Suprapubic skin (tissue), 4 donors: Measurements from ENCODE around the gene TMCO4. TPM values are rescaled to one million over a fixed set of nuclear protein-coding genes. Genes with fewer than 3 reads are reported as not detected.

Experiments used
- DNase-seq, 2 donors: peaks; one replicate each; pipeline ENCODE4 v3.0.0-alpha.2; 2019; ENCODE audit warnings: low spot score in 2 of 2
- H3K27ac ChIP-seq: fragments of 200-600 bp; sonication (generic); one replicate; pipeline ENCODE4 v1.5.1; 2019
- H3K27me3 ChIP-seq: fragments of 200-600 bp; sonication (generic); one replicate; pipeline ENCODE4 v1.5.1; 2019
- H3K36me3 ChIP-seq: fragments of 200-600 bp; sonication (generic); one replicate; pipeline ENCODE4 v1.5.1; 2019
- H3K4me1 ChIP-seq: fragments of 200-600 bp; sonication (generic); one replicate; pipeline ENCODE4 v1.5.1; 2019
- H3K4me3 ChIP-seq: fragments of 200-600 bp; sonication (generic); one replicate; pipeline ENCODE4 v1.5.1; 2019; ENCODE audit warnings: mild to moderate bottlenecking
- H3K9me3 ChIP-seq: fragments of 200-600 bp; sonication (generic); one replicate; pipeline ENCODE4 v1.5.1; 2019
- EP300 ChIP-seq: sonication (generic); formaldehyde crosslinking; IDR thresholded peaks from one replicate; pipeline ENCODE4 v1.6.1; 2017; ENCODE audit warnings: antibody characterized with exemption
- POLR2A ChIP-seq, 2 donors: fragments of 450-650 bp; IDR thresholded peaks; one replicate each; pipeline ENCODE4 v1.6.1; 2017; ENCODE audit warnings: antibody characterized with exemption in 2 of 2, mild to moderate bottlenecking in 2 of 2, moderate library complexity in 2 of 2
- POLR2AphosphoS5 ChIP-seq, 3 donors: sonication (generic); formaldehyde crosslinking; IDR thresholded peaks; one replicate each; pipeline ENCODE4 v1.6.1; 2017; ENCODE audit warnings: antibody characterized with exemption in 3 of 3
- WGBS: methylation state at CpG from one replicate; pipeline ENCODE4 v1.1.5; 2018; 5-methylcytosine and 5-hydroxymethylcytosine counted together
- total RNA-seq, 4 donors: library from RNA; depleted of rRNA; stranded (reverse); fragments of >200 nt; gene quantifications; one replicate each; pipeline ENCODE4 v1.1.0, GENCODE V29; 2016
- TF ChIP-seq, protein P1 (sequence below), 2 donors: fragments of 200-600 bp in 1 of 2; fragments of 450-650 bp in 1 of 2; sonication (generic) in 1 of 2; IDR thresholded peaks; one replicate each; pipeline ENCODE4 v1.5.1; 2016 to 2019; ENCODE audit warnings: antibody characterized with exemption in 2 of 2, mild to moderate bottlenecking in 1 of 2, moderate library complexity in 1 of 2

Gene TMCO4
- total RNA-seq, 4 donors from 2014 or later: 11.6 to 23.8 (median 15.0) TPM

DNA sequence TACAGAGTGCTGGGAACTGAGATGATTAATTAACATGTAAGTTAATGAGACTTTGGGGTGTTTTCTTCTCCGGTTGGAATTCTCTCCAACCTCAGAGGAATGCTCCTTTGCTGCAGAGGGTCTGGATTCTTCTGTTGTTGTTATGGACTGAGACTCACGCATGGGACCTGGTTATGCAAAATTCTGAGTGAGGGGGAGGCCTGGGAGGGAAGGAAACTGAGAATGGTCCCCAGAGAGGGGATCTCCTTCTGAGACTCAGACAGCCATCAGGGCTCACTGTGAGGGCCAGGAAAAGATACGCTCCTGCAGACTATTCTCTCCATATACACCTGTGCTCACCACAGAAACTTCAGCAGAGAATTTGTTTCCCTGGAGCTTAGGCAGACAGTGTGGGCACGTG lies 78.7 kb downstream of the TMCO4 start:
- H3K36me3 ChIP-seq: peaks cover 26% of the 10 kb centered on the region
- no peaks in the 10 kb centered on the region for H3K4me1 ChIP-seq
- no peak for DNase-seq
- 70% methylated on average over 4 of the region's 4 CpGs for WGBS
- no peaks in the 10 kb centered on the region for H3K27me3 ChIP-seq
- no peak overlapping the region for H3K27ac ChIP-seq
- H3K9me3 ChIP-seq: no peaks in the 10 kb centered on the region
- no peak overlapping the region for H3K4me3 ChIP-seq
- no peak for TF ChIP-seq POLR2AphosphoS5 (IDR thresholded peaks at IDR 0.05)
- no peak for TF ChIP-seq EP300
- TF ChIP-seq, protein P1, sequence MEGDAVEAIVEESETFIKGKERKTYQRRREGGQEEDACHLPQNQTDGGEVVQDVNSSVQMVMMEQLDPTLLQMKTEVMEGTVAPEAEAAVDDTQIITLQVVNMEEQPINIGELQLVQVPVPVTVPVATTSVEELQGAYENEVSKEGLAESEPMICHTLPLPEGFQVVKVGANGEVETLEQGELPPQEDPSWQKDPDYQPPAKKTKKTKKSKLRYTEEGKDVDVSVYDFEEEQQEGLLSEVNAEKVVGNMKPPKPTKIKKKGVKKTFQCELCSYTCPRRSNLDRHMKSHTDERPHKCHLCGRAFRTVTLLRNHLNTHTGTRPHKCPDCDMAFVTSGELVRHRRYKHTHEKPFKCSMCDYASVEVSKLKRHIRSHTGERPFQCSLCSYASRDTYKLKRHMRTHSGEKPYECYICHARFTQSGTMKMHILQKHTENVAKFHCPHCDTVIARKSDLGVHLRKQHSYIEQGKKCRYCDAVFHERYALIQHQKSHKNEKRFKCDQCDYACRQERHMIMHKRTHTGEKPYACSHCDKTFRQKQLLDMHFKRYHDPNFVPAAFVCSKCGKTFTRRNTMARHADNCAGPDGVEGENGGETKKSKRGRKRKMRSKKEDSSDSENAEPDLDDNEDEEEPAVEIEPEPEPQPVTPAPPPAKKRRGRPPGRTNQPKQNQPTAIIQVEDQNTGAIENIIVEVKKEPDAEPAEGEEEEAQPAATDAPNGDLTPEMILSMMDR (IDR thresholded peaks at IDR 0.05): no peak

DNA sequence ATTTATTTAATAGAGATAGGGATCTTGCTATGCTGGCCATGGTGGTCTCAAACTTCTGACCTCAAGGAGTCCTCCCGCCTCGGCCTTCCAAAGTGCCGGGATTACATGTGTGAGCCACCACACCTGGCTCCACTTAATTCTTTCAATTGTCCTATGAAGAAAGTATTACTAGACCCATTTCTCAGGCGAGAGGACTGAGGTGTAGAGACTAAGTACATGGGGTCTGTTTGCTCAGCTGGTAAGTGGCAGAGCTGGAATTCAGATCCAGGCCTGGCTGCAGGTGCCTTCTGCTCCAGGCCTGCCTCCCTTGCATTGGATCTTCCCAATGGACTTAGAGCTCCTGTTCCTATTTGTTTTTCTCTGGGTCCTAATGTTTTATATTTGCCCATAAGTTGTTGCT lies 79.5 kb downstream of the TMCO4 start:
- no peak for DNase-seq
- Histone ChIP-seq H3K27me3 (no peaks in the 10 kb centered on the region), H3K36me3 (peaks cover 19% of the 10 kb centered on the region), H3K4me1 (no peaks in the 10 kb centered on the region), H3K27ac (no peak overlapping the region), H3K9me3 (no peaks in the 10 kb centered on the region), H3K4me3 (no peak overlapping the region)
- TF ChIP-seq, protein P1 (IDR thresholded peaks at IDR 0.05): no peak
- TF ChIP-seq EP300 (no peak), POLR2A (IDR thresholded peaks at IDR 0.05) (no peak), POLR2AphosphoS5 (IDR thresholded peaks at IDR 0.05) (no peak)
- WGBS: 96% methylated on average over 4 of the region's 4 CpGs

DNA sequence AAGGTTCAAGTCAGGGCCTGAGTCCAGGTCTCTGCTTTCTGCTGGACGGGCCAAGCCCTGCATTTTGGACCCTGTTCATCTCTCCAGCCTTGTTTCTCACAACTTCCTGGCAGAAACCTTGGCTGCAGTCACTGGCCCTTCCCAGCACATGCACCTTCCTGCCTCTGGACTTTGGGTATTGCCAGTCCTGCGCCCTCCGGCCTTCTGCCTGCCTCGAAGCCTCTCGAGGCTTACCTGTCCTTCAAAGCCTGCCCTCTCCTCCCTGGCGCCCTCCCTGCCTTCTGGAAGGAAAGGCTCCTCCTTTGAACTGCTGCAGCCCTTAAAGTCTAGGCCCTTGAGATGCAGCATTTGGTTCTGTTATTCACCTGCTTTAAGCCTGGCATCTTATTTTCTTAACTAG lies 82.2 kb downstream of the TMCO4 start:
- WGBS: 88% methylated on average over 6 of the region's 6 CpGs
- Histone ChIP-seq H3K4me1 (no peaks in the 10 kb centered on the region), H3K4me3 (no peak overlapping the region), H3K27ac (no peak overlapping the region), H3K27me3 (no peaks in the 10 kb centered on the region), H3K9me3 (no peaks in the 10 kb centered on the region), H3K36me3 (peaks cover 10% of the 10 kb centered on the region)
- TF ChIP-seq POLR2A (IDR thresholded peaks at IDR 0.05): no peak
- TF ChIP-seq EP300: no peak
- no peak for TF ChIP-seq POLR2AphosphoS5 (IDR thresholded peaks at IDR 0.05)
- TF ChIP-seq, protein P1 (IDR thresholded peaks at IDR 0.05): no peak
- DNase-seq: no peak

DNA sequence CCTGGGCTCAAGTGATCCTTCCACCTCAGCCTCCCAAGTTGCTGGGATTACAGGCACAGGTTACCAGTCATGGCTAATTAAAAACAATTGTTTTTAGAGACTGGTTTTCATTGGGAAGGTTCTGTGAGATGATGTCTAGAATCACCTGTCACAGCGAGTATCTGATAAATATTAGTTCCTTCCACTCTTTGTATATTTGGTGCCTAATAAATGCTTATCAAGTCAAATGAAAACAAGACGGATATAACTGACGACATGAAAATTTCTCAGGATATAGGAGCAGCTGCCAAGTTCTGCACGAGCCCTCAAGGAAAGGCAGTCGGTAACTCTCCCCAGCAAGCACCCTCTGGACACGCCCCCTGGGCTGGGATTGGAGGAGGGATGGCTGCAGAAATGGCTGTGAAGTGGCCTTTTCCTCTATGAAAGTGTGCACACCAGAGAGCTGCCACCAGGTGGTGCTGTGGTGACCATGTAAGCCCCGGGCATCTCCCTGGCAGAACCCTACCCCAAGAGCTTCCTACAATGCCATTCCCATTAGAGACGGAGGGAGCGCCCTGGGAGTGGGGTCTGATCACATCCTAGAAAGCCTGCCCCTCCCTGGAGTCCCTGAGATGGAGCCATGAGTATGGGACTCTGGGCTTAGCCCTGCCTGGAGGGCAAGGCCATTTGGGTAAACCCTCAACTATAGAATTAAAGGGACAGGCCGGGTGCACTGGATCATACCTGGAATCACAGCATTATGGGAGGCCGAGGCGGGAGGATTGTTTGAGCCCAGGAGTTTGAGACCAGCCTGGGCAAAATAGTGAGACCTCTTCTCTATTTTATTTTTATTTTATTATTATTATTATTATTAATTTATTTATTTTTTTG lies 84.1 kb downstream of the TMCO4 start:
- peak; percentile 87 to 92 for DNase-seq
- 43% methylated on average over 12 of the region's 12 CpGs for WGBS
- H3K36me3 ChIP-seq: peaks cover 5% of the 10 kb centered on the region
- no peaks in the 10 kb centered on the region for H3K9me3 ChIP-seq
- H3K4me3 ChIP-seq: no peak overlapping the region
- no peaks in the 10 kb centered on the region for H3K4me1 ChIP-seq
- TF ChIP-seq, protein P1 (IDR thresholded peaks at IDR 0.05): peak; percentile 19 to 75
- TF ChIP-seq EP300 (no peak), POLR2AphosphoS5 (IDR thresholded peaks at IDR 0.05) (no peak)
- H3K27me3 ChIP-seq: no peaks in the 10 kb centered on the region
- H3K27ac ChIP-seq: no peak overlapping the region

DNA sequence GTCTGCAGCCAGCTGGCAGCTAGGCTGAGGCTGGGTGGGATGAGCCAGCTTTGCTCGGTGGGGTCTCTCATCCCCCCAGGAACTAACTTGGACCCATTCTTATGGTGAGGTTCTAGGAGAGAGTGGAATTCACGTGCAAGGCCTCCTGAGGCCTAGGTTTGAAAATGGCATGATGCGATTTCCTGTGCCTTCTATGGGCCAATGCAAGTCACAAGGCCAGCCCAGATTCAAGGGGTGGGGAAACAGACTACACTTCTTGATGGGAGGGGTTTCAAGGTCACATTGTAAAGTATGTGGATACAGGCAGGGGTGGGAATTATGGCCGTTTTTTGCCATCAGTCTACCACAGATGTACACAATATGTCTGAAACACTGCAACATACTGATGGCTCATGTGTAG lies 86.8 kb downstream of the TMCO4 start:
- Histone ChIP-seq H3K4me1 (no peaks in the 10 kb centered on the region), H3K36me3 (peaks cover 6% of the 10 kb centered on the region), H3K27me3 (no peaks in the 10 kb centered on the region), H3K9me3 (no peaks in the 10 kb centered on the region), H3K4me3 (no peak overlapping the region), H3K27ac (no peak overlapping the region)
- no peak for DNase-seq
- no peak for TF ChIP-seq POLR2A (IDR thresholded peaks at IDR 0.05)
- no peak for TF ChIP-seq POLR2AphosphoS5 (IDR thresholded peaks at IDR 0.05)
- TF ChIP-seq EP300: no peak
- TF ChIP-seq, protein P1 (IDR thresholded peaks at IDR 0.05): no peak
- WGBS: 74% methylated on average over 4 of the region's 4 CpGs
